ENCODE measurements around the gene PRDM15.

The PRDM15 gene

DNA sequence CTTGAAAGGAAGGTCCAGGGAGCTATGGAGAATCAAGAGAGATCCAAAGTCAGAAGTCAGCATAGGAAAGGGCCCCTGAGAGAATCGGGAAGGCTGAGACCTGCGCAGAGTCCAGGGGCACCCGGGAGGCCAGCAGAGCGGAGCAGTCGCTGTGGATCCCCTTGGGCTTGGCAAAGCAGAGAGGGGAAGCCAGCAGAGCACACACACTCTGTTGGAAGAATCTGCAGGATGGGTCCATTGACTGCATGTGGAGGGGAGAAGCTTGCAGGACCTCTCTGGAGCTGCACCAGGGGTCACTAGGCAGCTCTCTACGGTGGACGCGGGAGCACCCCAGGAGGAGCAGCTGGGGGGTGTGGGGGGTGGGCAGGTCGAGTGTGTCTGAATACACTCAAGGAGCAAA, 118.7 kb downstream of the PRDM15 start:
- no peak for DNase-seq

GRCh38 chr21:41759926-41760325, 119.2 kb downstream of the PRDM15 start:
- DNase-seq: no peak

- no peak for DNase-seq
Observed at GRCh38 chr21:41759214-41759840, 119.8 kb downstream of the PRDM15 start.

DNA sequence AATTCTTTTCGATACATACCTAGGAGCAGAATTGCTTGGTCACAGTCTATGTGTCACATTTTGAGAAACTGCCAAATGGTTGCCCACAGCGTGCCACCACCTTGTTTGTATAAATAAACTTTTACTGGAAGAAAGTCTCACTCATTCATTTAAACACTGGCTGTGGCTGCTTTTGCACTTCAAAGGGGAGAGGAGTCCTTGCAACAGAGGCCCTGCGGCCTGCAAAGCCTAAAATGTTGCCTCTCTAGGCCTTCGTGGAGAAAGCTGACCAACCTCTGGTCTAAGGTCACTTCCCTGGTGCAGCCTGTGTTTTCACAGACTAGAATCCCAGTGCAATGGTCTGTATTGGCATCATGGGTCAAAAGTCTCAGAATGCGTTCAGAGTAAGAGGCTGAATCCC, 120.6 kb downstream of the PRDM15 start:
- no peak for DNase-seq

GRCh38 chr21:41755934-41756773, 123.0 kb downstream of the PRDM15 start:
- no peak for DNase-seq

DNA sequence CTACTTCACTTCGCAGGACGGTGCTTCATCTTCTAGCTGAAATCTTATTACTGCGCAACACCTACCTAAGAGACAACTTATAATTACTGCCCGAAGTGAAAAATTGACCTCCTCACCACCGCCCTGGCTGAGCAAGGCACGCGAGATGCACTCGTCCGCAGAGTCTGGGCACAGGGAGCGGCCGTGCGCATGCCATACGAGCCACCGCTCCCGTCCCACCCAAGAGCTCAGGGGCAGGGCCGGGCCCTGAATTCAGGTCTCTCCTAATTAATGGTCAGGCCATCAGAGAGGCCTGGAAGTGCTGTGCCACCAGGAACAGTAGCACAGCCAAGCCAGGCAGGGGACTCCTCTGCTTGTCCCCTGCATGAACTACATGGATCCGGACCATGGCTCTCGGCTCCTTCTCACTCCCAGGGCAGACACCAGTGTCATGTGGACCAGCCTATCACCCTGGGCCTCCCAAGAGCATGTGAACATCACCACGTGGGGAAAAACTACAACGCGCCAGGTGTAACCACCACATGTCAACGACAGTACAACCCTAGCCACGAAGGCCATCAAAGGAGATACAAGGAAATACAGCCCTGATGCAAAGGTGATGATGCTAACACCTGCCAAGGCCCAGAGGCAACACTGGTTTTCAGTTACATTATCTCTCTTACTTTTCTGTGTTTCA, 123.7 kb downstream of the PRDM15 start:
- no peak for DNase-seq

GRCh38 chr21:41754479-41754891, 124.7 kb downstream of the PRDM15 start:
- no peak for DNase-seq

GRCh38 chr21:41753006-41753898, 125.9 kb downstream of the PRDM15 start:
- no peak for DNase-seq

GRCh38 chr21:41752231-41752681, 126.9 kb downstream of the PRDM15 start:
- DNase-seq: no peak

DNA sequence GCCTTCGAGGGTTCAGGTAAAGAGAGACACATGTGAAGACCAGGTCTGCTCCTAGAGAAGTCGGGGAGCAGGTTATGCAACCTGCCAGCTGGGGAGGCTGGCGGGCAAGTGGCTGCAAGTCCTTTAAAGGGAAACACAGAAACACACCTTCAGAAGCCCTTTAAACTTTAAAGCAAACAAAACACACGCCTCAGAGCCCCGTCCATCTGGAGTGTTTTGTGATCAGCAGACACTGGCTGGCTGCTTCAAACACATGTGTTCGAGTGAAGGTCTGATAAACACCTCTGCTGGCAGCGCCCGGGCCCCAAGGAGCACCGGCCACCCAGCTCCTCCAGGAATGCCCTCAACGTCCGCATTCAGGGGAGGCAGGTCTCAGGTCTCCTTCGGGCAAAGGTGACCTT, 127.5 kb downstream of the PRDM15 start:
- peak; percentile 91 for DNase-seq

GRCh38 chr21:41750532-41751151, 128.5 kb downstream of the PRDM15 start:
- no peak for DNase-seq

DNA sequence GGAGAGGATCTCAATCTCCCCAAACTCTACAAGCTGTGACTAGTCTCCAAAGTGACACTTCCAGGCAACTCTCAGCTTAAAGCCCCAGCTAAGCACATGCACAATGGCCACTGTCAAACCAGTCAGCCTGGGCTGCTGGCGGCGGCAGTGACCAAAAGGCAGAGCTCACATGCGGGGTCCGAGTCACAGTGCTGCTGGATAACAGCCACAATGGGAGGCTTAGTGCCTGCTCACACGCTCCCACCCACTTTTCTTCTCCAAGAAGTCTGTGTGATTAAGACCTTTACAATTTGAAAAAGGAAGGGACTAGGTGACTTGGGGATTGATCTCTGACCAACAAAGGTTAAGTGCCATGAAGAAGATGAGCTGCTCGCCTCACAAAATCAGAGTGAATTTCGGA, 129.1 kb downstream of the PRDM15 start:
- no peak for DNase-seq

- DNase-seq: no peak
Observed at GRCh38 chr21:41749286-41749685, 129.9 kb downstream of the PRDM15 start.
